M059J (cell line): Measurements from ENCODE around the gene SNTG2. TPM values are rescaled to one million over a fixed set of nuclear protein-coding genes. Genes with fewer than 3 reads are reported as not detected.

Source experiments
- DNase-seq: peaks from one replicate; pipeline ENCODE4 v3.0.0-alpha.2; 2012; ENCODE audit warnings: low read depth
- total RNA-seq: library from RNA; depleted of rRNA; stranded (reverse); fragments of >200 nt; shearing (Covaris generic); gene quantifications from 2 replicates; pipeline ENCODE4 v1.2.3, GENCODE V29; 2014

The SNTG2 gene
- total RNA-seq, 1 experiment from 2014 or later: not detected

GRCh38 chr2:1143129-1143528 is 192.5 kb downstream of the SNTG2 start:
- no peak for DNase-seq

DNA sequence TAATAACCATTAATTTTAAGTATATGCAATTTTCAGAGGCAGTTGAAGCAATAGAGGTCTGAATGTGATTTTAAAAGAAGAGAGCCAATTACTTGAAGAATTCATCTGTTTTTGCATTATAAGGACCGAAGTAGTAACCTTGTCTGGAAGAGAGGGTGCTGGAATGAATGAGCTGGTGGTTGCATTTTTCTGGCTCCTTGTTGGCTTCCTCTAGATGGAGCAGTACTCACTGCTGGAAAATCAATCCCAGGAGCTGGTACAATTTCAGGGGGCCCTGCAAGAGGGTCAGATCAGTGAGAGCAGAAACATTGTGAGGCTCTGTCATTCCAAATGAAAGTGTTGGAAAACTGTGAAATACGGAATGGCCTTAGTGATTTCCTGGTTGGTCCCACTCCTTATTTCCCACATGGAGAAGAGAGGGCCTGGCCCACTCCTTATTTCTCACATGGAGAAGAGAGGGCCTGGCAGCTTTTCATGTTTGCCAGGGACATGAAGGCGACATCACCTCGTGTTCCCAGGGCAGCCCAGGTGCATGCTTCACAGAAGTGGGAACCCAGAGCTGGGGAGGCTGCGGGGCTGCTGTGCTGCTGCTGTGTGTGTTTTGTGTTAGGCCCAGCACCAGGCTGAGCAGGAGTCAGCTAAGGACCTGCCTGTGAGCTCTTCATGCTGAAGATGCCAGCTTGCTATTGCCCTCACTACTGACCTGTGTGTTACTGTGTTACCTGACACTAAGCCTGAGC is 197.4 kb downstream of the SNTG2 start:
- DNase-seq: no peak

DNA sequence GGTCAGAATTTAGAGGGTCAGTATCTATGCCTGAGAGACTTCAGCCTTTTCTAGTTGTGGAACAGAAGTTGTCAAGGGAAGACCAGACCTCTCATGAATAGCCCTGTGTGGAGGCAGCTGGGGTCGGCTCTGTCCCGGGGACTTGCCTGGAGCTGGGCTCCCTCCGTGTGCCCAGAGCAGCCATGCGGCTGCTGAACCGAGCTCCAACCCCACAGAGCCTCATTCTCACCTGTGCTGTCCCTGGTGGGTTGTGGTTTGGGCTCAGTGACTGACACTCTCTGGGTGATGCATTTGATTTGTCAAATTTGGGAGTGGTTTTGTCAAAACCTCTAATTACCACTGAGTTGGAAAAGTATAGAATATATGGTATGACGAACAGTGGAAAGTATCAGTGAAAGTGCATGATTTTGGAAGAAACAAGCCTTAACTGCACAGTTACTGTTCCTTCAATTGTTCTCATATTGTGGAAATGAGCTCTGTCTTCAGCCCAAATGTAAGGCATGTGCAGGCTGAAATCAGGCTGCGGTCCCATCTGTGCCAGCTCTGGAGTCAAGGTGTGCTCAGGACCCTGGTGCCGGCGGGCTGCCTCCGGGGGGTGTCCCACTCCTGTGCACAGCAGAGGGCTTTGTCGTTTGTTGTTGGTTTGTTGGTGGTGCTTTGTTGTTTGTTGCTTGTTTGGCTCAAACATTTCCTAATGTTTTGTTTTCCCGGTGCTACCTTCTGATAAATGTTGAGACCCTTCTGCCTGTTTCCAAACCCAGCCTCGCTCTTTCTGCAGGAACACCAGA is 200.3 kb downstream of the SNTG2 start:
- no peak for DNase-seq

DNA sequence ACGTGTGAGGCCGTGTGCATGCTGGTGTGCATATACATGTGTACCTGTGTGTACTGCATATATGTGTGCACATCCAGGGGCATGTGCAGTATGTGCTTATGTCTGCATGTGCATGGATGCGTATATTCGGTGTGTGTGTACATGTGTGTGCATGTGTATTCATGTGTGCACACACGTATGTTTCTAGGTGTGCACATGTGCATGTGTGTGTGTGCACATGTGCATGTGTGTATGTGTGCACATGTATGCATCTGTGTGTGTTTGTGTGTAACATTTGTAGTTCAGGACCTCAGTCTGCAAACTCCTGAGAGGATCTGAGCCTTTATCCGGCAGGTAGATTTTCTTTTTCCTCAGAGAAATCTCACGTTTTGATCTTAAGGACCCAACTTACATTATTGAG is 201.7 kb downstream of the SNTG2 start:
- no peak for DNase-seq

- no peak for DNase-seq
Observed at GRCh38 chr2:1153920-1154319, 203.3 kb downstream of the SNTG2 start.

DNA sequence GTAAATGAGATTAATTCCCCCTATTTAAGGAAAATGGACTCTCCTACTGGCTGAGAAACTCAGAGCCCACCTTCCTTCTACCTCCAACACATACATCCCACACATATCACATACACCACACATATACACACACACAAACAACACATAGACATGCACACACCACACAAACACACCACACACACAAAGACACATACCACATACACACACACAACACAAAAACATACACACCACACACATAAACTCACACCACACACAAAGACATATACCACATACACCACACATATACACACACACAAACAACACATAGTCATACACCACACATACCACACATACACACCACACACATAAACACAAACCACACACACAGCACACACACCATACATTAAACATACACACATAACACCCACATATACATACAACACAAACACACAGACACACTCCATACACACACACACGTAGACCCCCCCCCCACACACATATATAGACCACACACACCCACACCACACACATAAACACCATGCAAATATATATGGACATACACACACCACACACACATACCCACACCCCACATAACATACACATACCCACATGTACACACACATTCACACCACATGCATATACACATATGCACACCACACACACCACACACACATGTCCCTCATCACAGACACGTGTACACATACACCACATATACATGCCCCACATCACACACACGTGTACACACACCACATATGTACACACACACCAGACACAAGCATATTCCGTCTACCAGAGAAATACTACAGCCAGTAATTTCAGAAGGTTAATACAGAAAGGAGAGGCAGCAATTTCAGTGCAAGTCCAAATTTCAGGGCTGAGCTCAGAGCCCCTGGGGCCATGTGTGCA is 204.3 kb downstream of the SNTG2 start:
- DNase-seq: no peak

DNA sequence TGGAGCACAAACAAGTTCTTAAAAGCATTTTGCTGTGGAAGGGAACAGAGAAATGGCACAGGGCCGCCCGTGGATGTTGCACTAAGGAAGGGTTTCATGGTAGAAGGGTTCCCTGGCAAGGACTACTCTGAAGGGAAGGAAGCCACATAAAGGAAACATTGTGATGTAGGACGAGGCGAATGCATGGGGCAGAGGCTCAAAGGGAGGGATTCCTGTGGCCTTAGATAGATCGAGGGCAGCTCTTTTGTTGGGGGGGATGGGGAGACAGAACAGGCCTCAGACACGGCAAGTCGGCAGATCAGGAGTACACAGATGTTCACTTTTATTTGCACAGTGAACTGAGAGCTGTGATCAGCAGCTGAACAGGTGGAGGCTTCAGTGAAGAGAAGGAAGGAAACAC is 205.4 kb downstream of the SNTG2 start:
- DNase-seq: no peak

- no peak for DNase-seq
Observed at GRCh38 chr2:1156531-1156930, 205.9 kb downstream of the SNTG2 start.

- DNase-seq: no peak
Observed at GRCh38 chr2:1157107-1157506, 206.5 kb downstream of the SNTG2 start.

DNA sequence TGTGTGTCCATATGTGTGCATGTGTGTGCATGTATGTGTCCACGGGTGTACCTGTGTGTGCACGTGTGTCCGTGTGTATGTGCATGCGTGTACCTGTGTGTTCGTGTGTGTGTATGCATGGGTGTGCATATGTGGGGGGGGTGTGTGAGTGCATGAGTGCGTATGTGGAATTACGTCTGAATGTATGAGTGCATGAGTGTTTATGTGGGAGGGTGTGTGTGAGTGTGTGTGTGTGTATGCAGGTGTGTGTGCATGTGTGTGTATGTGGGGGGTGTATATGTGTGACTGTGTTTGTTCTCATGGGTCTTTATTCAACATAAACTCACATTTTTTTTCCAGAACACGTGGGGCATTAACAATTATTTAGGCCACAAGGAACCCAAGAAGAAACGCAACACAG is 208.4 kb downstream of the SNTG2 start:
- no peak for DNase-seq

- no peak for DNase-seq
Observed at GRCh38 chr2:1162246-1162645, 211.6 kb downstream of the SNTG2 start.

DNA sequence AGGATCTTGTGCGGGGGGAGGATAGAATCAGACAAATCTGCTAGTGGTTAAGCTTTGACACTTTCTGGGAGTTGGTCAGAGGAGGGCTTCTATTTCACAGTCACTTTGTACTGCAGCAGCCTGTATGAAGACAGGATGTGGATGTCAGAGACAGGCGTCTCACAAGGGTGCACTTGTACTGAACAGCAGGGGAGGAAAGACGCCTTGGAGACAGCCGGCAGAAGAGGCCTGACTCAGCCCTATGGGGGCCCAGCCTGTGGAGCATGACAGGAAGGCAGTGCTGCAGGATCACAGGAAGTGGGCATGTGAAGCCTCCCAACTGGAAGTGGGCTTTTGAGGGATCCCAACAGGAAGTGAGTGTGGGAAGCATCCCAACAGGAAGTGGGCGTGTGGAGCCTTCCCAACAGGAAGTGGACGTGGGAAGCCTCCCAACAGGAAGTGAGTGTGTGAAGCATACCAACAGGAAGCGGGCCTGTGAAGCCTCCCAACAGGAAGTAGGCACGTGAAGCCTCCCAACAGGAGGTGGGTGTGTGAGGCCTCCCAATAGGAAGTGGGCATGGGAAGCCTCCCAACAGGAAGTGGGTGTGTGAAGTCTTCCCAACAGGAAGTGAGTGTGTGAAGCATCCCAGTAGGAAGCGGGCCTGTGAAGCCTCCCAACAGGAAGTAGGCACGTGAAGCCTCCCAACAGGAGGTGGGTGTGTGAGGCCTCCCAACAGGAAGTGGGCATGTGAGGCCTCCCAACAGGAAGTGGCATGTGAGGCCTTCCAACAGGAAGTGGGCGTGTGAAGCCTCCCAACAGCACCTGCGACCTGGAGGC is 212.3 kb downstream of the SNTG2 start:
- DNase-seq: peak; percentile 9

DNA sequence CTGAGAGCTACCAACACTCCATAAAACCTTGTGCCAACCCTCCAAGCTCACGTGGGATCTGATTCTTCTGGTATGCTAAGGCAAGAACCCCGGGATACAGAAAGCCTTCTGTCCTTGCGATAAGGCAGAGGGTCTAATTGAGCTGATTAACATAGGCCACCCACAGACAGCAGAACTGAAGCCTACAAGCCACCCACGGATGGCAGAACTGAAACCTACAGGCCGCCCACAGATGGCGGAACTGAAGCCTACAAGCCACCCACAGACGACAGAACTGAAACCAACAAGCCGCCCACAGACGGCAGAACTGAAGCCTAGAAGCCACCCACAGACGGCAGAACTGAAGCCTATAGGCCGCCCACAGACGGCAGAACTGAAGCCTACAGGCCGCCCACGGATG is 216.3 kb downstream of the SNTG2 start:
- no peak for DNase-seq

GRCh38 chr2:1168846-1169245 is 218.2 kb downstream of the SNTG2 start:
- DNase-seq: no peak

DNA sequence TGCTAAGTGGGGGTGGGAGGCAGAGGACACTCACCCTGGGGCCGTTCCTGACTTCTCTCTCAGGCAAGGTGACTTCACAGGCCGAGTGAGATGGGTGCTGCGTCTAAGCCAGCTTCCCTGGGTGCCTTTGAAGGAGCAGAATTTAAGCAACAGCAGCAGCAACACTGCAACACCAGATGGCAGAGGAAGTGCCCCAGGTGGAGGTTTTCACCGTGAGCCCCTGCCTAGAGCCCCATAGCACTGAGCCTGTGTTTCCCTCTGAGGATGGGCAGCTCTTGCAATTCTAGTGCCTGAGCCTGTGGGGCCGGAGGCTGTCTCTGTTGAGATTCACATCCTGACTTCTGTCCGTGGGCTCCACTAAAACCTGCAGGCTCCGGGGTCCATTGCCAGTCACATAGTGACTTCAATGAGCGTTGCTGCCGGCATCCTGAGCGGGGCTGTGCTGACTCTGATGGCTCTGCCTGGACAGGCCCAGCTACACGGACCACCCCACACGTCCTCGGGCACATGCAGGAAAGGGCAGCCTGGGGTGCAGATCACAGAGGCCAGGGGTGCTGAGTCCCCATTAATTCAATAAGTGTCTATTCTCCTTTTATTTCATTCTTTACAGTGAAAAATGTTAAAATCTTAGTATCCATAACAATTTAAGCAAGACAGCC is 218.8 kb downstream of the SNTG2 start:
- no peak for DNase-seq

DNA sequence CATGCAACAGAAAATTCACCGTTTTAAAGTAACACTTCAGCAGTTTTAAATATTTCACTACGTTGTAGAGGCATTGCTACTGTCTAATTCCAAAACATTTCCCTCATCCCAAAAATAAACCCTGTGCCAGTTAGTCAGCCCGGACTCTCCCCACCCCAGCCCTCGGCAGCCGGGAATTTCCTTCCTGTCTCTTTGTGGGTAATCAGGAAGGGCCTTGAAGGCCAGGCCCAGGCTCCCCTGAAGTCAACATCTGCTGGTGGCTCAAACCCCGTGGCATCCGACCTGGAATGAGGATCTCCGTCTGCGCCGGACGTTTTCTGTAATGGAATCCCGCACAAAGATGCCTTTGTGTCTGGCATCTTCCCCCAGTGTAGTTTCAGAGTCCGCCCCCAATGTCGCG is 219.6 kb downstream of the SNTG2 start:
- DNase-seq: no peak

GRCh38 chr2:1170711-1171110 is 220.1 kb downstream of the SNTG2 start:
- peak; percentile 18 for DNase-seq

DNA sequence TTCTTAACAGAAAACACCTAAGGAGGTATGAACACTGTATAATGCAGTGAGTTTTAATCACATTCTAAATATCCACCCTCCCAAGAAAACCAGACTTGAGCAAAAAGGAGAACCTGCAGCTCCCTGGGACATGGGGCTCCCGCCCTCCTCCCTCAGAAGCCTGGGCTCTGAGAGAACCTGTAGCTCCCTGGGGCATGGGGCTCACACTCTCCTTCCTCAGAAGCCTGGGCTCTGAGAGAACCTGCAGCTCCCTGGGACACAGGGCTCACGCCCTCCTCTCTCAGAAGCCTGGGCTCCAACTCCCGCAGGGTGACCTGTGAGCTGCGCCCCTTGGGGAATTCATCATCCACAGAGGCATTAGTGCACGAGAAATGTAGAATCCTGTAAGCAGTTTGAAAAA is 222.9 kb downstream of the SNTG2 start:
- DNase-seq: no peak

- DNase-seq: no peak
Observed at GRCh38 chr2:1181893-1182292, 231.2 kb downstream of the SNTG2 start.

- DNase-seq: no peak
Observed at GRCh38 chr2:1183300-1183699, 232.7 kb downstream of the SNTG2 start.

DNA sequence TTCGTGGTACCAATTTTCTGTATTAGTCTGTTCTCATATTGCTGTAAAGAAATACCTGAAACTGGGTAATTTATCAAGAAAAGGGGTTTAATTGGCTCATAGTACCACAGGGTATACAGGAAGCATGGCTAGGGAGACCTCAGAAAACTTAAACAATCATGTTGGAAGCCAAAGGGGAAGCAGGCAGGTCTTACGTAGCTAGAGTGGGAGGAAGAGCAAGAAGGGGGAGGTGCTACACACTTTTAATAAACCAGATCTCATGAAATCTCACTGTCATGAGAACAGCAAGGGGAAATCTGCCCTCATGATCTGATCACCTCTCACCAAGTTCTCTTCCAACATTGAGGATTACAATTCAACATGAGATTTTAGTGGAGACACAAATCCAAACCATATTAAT is 235.8 kb downstream of the SNTG2 start:
- DNase-seq: no peak
